Endothelial cell of umbilical vein (primary cell): Measurements from ENCODE around the gene OR8J1.

Experiments used
- EZH2 ChIP-seq: IDR thresholded peaks from 2 replicates; pipeline ENCODE4 v1.6.1; 2012; ENCODE audit warnings: borderline replicate concordance, low read depth, mild to moderate bottlenecking, moderate library complexity, low read length, inconsistent platforms; ENCODE audit not compliant: severe bottlenecking
- JUN ChIP-seq: IDR thresholded peaks from 2 replicates; pipeline ENCODE4 v1.6.1; 2011; ENCODE audit warnings: borderline replicate concordance, low read depth; ENCODE audit not compliant: insufficient read length, insufficient read depth
- POLR2A ChIP-seq: IDR thresholded peaks from 2 replicates; pipeline ENCODE4 v1.6.1; 2012; ENCODE audit warnings: low read depth, mild to moderate bottlenecking, control low read depth, low read length
- POLR2AphosphoS5 ChIP-seq: IDR thresholded peaks from 2 replicates; pipeline ENCODE4 v1.6.1; 2012; ENCODE audit warnings: low read depth, mild to moderate bottlenecking, control low read depth, low read length, moderate library complexity; ENCODE audit not compliant: insufficient read depth
- TF ChIP-seq, protein P1 (sequence below), 2 donors: IDR thresholded peaks; 1 replicate in 1 of 2; 2 replicates in 1 of 2; pipeline ENCODE4 v1.5.1; 2011; ENCODE audit warnings: low read length in 2 of 2, mild to moderate bottlenecking in 2 of 2, moderate library complexity in 2 of 2, control low read depth in 1 of 2, inconsistent platforms in 1 of 2, low read depth in 1 of 2; ENCODE audit not compliant: insufficient read depth in 1 of 2; ENCODE audit errors: extremely low read depth in 1 of 2
- TF ChIP-seq, protein P2 (sequence below): IDR thresholded peaks from 2 replicates; pipeline ENCODE4 v1.6.1; 2011; ENCODE audit not compliant: insufficient read depth, insufficient read length

DNA sequence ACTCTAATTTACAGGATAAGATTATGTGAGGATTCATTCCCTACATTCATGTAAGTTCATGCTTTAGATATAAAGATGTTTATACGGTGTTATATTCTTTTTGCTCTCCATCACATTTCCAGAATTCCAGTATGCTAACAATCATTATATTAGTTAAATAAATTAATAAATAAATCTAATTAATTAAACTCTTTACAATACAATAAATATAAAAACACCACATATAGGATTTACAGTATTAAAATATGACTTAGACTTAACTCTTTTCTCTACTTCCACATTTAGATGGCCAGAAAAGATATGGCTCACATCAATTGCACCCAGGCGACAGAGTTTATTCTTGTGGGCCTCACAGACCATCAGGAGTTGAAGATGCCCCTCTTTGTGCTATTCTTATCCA lies 21.2 kb downstream of the OR8J1 start, which contains the start of gene OR8U1:
- TF ChIP-seq, protein P1, sequence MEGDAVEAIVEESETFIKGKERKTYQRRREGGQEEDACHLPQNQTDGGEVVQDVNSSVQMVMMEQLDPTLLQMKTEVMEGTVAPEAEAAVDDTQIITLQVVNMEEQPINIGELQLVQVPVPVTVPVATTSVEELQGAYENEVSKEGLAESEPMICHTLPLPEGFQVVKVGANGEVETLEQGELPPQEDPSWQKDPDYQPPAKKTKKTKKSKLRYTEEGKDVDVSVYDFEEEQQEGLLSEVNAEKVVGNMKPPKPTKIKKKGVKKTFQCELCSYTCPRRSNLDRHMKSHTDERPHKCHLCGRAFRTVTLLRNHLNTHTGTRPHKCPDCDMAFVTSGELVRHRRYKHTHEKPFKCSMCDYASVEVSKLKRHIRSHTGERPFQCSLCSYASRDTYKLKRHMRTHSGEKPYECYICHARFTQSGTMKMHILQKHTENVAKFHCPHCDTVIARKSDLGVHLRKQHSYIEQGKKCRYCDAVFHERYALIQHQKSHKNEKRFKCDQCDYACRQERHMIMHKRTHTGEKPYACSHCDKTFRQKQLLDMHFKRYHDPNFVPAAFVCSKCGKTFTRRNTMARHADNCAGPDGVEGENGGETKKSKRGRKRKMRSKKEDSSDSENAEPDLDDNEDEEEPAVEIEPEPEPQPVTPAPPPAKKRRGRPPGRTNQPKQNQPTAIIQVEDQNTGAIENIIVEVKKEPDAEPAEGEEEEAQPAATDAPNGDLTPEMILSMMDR (IDR thresholded peaks at IDR 0.05; ENCODE audit: extremely low read depth in 1 of 2, insufficient read depth in 1 of 2, low read depth in 1 of 2, low read length in 2 of 2) = no peak
- no peak for TF ChIP-seq JUN
- TF ChIP-seq, protein P2, sequence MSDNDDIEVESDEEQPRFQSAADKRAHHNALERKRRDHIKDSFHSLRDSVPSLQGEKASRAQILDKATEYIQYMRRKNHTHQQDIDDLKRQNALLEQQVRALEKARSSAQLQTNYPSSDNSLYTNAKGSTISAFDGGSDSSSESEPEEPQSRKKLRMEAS = no peak
- no peak for TF ChIP-seq POLR2A
- no peak for TF ChIP-seq POLR2AphosphoS5
- no peak for TF ChIP-seq EZH2
